GM23338 (cell line): Measurements from ENCODE around the gene TKFC. TPM values are rescaled to one million over a fixed set of nuclear protein-coding genes. Genes with fewer than 3 reads are reported as not detected.

Source experiments
- ATAC-seq: fragments of 200-7000 bp; cut with Tn5 transposase; 3 replicates; pipeline ENCODE4 v1.9.1; 2020
- DNase-seq: peaks from one replicate; pipeline ENCODE4 v3.0.0-alpha.2; 2015; ENCODE audit warnings: low spot score
- H2AFZ ChIP-seq: fragments of 200-600 bp; sonication (generic); 2 replicates; pipeline ENCODE4 v1.8.0; 2016; ENCODE audit warnings: antibody characterized with exemption, mild to moderate bottlenecking, moderate library complexity
- H3F3A ChIP-seq: fragments of 200-600 bp; sonication (generic); replicated peaks from 2 replicates; pipeline ENCODE4 v1.8.0; 2017; ENCODE audit warnings: antibody characterized with exemption, mixed run types, low read depth
- H3K27ac ChIP-seq: fragments of 200-600 bp; sonication (generic); 2 replicates; pipeline ENCODE4 v1.6.1; 2016; ENCODE audit warnings: low read depth
- H3K27me3 ChIP-seq: fragments of 200-600 bp; sonication (generic); 2 replicates; pipeline ENCODE4 v1.8.0; 2016; ENCODE audit warnings: mild to moderate bottlenecking, mixed run types, moderate library complexity; ENCODE audit not compliant: insufficient read depth
- H3K36me3 ChIP-seq: fragments of 200-600 bp; sonication (generic); 2 replicates; pipeline ENCODE4 v1.8.0; 2016; ENCODE audit warnings: mild to moderate bottlenecking; ENCODE audit not compliant: insufficient read depth
- H3K4me1 ChIP-seq: fragments of 200-600 bp; sonication (generic); 2 replicates; pipeline ENCODE4 v1.8.0; 2016; ENCODE audit warnings: mild to moderate bottlenecking, moderate library complexity; ENCODE audit not compliant: insufficient read depth
- H3K4me2 ChIP-seq: fragments of 200-600 bp; sonication (generic); 2 replicates; pipeline ENCODE4 v1.7.1; 2017; ENCODE audit warnings: mixed run types
- H3K4me3 ChIP-seq: fragments of 200-600 bp; sonication (generic); 2 replicates; pipeline ENCODE4 v1.6.1; 2016; ENCODE audit warnings: mixed run types
- H3K79me2 ChIP-seq: fragments of 200-600 bp; sonication (generic); replicated peaks from 2 replicates; pipeline ENCODE4 v1.8.0; 2017; ENCODE audit warnings: mild to moderate bottlenecking; ENCODE audit not compliant: insufficient read depth
- H3K9me2 ChIP-seq: fragments of 200-600 bp; sonication (generic); 2 replicates; pipeline ENCODE4 v1.8.0; 2017; ENCODE audit not compliant: insufficient read depth
- H4K20me1 ChIP-seq: fragments of 200-600 bp; sonication (generic); replicated peaks from 2 replicates; pipeline ENCODE4 v1.8.0; 2017; ENCODE audit warnings: mild to moderate bottlenecking; ENCODE audit not compliant: insufficient read depth
- H3K27ac Mint-ChIP-seq: 2 replicates; pipeline ENCODE4 v1.8.0; 2020; ENCODE audit warnings: inconsistent platforms, mild to moderate bottlenecking, moderate library complexity, mixed read lengths
- H3K27me3 Mint-ChIP-seq: 3 replicates; pipeline ENCODE4 v1.8.0; 2022; ENCODE audit warnings: low read depth, mild to moderate bottlenecking, moderate library complexity, mixed read lengths, inconsistent platforms; ENCODE audit not compliant: insufficient read depth, poor library complexity
- H3K36me3 Mint-ChIP-seq: 3 replicates; pipeline ENCODE4 v1.8.0; 2021; ENCODE audit warnings: low read depth, mild to moderate bottlenecking, inconsistent platforms, moderate library complexity, mixed read lengths
- H3K4me1 Mint-ChIP-seq: 3 replicates; pipeline ENCODE4 v1.8.0; 2020; ENCODE audit warnings: mild to moderate bottlenecking, inconsistent platforms, mixed read lengths
- H3K4me3 Mint-ChIP-seq: 3 replicates; pipeline ENCODE4 v1.8.0; 2021; ENCODE audit warnings: moderate library complexity, mild to moderate bottlenecking, inconsistent platforms, mixed read lengths
- H3K9me3 Mint-ChIP-seq: 3 replicates; pipeline ENCODE4 v1.8.0; 2020; ENCODE audit warnings: moderate library complexity, mild to moderate bottlenecking, inconsistent platforms, mixed read lengths
- CREB1 ChIP-seq: fragments of 250-450 bp; sonication (Bioruptor Pico); IDR thresholded peaks from 2 replicates; pipeline ENCODE4 v1.5.0; 2020; ENCODE audit warnings: low read depth, mild to moderate bottlenecking, moderate library complexity
- CTCF ChIP-seq, 2 experiments: fragments of 200-600 bp in 1 of 2; sonication (generic) in 1 of 2; conservative IDR thresholded peaks; 2 replicates each; pipeline versions ENCODE4 v1.5.1 to v1.6.1; 2016 to 2017; ENCODE audit warnings: antibody characterized with exemption in 2 of 2, low read depth in 2 of 2, mild to moderate bottlenecking in 2 of 2, moderate library complexity in 1 of 2
- ETS1 ChIP-seq: IDR thresholded peaks from 2 replicates; pipeline ENCODE4 v1.6.1; 2016; ENCODE audit warnings: antibody characterized with exemption
- EZH2 ChIP-seq: fragments of 200-600 bp; sonication (generic); IDR thresholded peaks from one replicate; pipeline ENCODE4 v1.8.0; 2017; ENCODE audit warnings: antibody characterized with exemption, mild to moderate bottlenecking, low read depth; ENCODE audit not compliant: unreplicated experiment
- EZH2phosphoT487 ChIP-seq: fragments of 200-600 bp; sonication (generic); IDR thresholded peaks from one replicate; pipeline ENCODE4 v1.8.1; 2018; ENCODE audit warnings: antibody characterized with exemption; ENCODE audit not compliant: unreplicated experiment
- JUNB ChIP-seq: IDR thresholded peaks from one replicate; pipeline ENCODE4 v1.6.1; 2016; ENCODE audit warnings: antibody characterized with exemption; ENCODE audit not compliant: unreplicated experiment
- NANOG ChIP-seq: IDR thresholded peaks from 2 replicates; pipeline ENCODE4 v1.6.1; 2016; ENCODE audit warnings: antibody characterized with exemption, borderline replicate concordance
- POLR2AphosphoS5 ChIP-seq: IDR thresholded peaks from 2 replicates; pipeline ENCODE4 v1.6.1; 2016; ENCODE audit warnings: antibody characterized with exemption, low read depth
- REST ChIP-seq: IDR thresholded peaks from one replicate; pipeline ENCODE4 v1.6.1; 2018; ENCODE audit warnings: antibody characterized with exemption; ENCODE audit not compliant: unreplicated experiment
- STAT1 ChIP-seq: IDR thresholded peaks from one replicate; pipeline ENCODE4 v1.6.1; 2016; ENCODE audit warnings: antibody characterized with exemption; ENCODE audit not compliant: unreplicated experiment
- ZNF114 ChIP-seq: fragments of 250-450 bp; sonication (Bioruptor Pico); IDR thresholded peaks from 2 replicates; pipeline ENCODE4 v1.5.0; 2020; ENCODE audit warnings: mild to moderate bottlenecking, moderate library complexity
- ZNF331 ChIP-seq: fragments of 250-450 bp; sonication (Bioruptor Pico); IDR thresholded peaks from 2 replicates; pipeline ENCODE4 v1.5.0; 2020; ENCODE audit warnings: low read depth, mild to moderate bottlenecking, moderate library complexity
- ZNF462 ChIP-seq: fragments of 250-450 bp; sonication (Bioruptor Pico); IDR thresholded peaks from 2 replicates; pipeline ENCODE4 v1.5.0; 2020; ENCODE audit warnings: mild to moderate bottlenecking, moderate library complexity
- polyA plus RNA-seq: library from polyadenylated mRNA; unstranded; fragments of >200 nt; fragmentation: Nextera tagmentation; extraction: Ambion mirVana; gene quantifications from 2 replicates; pipeline ENCODE4 v1.2.1, GENCODE V29; 2016
- total RNA-seq: library from RNA; depleted of rRNA; stranded (reverse); fragments of >200 nt; shearing (Covaris generic); gene quantifications from 2 replicates; pipeline ENCODE4 v1.2.3, GENCODE V29; 2014

TKFC gene
- total and polyA plus RNA-seq, 2 experiments from 2014 or later = 21.7 to 46.9 TPM

GRCh38 chr11:61372659-61373420 lies 39.8 kb downstream of the TKFC start:
- H3K4me1 ChIP-seq = no peaks in the 10 kb centered on the region
- H3K27ac ChIP-seq = no peak overlapping the region
- H2AFZ ChIP-seq = no peak overlapping the region
- peaks cover under 1% of the 10 kb centered on the region; the same call in 1 of the 2 replicates for H4K20me1 ChIP-seq
- Mint-ChIP-seq H3K27ac (no peak overlapping the region), H3K27me3 (peaks cover 5% of the 10 kb centered on the region), H3K4me1 (no peaks in the 10 kb centered on the region), H3K4me3 (no peak overlapping the region), H3K36me3 (peaks cover 91% of the 10 kb centered on the region), H3K9me3 (peaks cover 48% of the 10 kb centered on the region)
- H3F3A ChIP-seq = 0 out of 2 replicates have a peak, but pooled peaks cover 3% of the 10 kb centered on the region
- no peak for ATAC-seq
- no peak overlapping the region for H3K4me3 ChIP-seq
- no peak overlapping the region for H3K4me2 ChIP-seq
- H3K9me2 ChIP-seq = 0 out of 2 replicates have a peak, but pooled peaks cover 3% of the 10 kb centered on the region
- TF ChIP-seq EZH2 (no peak), CTCF (conservative IDR thresholded peaks at IDR 0.05; ENCODE audit: low read depth in 2 of 2) (no peak), REST (no peak), EZH2phosphoT487 (no peak), ZNF462 (CRISPR knock-in tag) (no peak), POLR2AphosphoS5 (no peak), NANOG (no peak), ETS1 (no peak), ZNF331 (no peak), JUNB (no peak), ZNF114 (CRISPR knock-in tag) (no peak), CREB1 (no peak), STAT1 (no peak)
- peaks cover 38% of the 10 kb centered on the region for H3K36me3 ChIP-seq
- DNase-seq = peak; percentile 11
- H3K79me2 ChIP-seq = no peaks in the 10 kb centered on the region
- H3K27me3 ChIP-seq = no peaks in the 10 kb centered on the region
